Measurements from ENCODE around the gene TRAFD1.
"Not testable (repeated sequence)": the region's sequence is repeated elsewhere in the genome, so short reads cannot be mapped to it uniquely, and the experiment has no call there.

Gene TRAFD1

DNA sequence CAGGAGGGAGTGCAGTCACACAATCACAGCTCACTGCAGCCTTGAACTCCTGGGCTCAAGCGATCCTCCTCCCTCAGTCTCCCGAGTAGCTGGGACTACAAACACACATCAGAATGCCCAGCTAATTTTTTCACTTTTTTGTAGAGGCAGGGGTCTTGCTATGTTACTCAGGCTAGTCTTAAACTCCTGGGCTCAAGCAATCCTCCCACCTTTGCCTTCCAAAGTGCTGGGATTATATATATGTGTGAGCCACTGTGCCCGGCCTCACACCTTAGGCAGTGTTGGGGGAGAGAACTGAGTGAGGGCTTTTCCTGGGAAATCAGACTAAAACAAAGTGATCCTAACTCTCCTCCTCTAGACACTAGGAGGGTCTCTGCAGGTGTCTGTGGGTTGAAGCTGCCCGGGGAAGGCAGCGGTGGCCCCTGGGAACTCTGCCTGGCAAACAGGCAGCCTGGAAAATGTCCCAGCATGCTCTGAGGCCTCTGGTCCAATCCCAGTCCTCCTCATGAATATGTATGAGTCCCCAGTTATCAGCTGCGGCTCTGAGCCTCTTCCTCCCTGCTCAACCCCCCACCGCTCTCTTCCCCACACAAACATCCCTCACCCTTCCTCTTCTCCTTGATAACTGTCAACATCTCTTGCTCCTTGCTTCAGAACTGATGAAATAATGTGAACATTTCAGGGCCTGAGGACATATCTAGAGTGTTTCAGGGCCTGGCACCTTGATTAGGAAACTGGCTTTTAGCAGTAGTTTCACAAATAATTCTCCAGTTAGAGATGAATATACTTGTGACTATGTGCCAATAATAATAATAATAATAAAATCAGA lies 8.9 kb upstream of the TRAFD1 start:
- peak; percentile 75 for DNase-seq

- DNase-seq: peak; percentile 55
These were observed 7.7 kb upstream of the TRAFD1 start for GRCh38 chr12:112117685-112118084.

DNA sequence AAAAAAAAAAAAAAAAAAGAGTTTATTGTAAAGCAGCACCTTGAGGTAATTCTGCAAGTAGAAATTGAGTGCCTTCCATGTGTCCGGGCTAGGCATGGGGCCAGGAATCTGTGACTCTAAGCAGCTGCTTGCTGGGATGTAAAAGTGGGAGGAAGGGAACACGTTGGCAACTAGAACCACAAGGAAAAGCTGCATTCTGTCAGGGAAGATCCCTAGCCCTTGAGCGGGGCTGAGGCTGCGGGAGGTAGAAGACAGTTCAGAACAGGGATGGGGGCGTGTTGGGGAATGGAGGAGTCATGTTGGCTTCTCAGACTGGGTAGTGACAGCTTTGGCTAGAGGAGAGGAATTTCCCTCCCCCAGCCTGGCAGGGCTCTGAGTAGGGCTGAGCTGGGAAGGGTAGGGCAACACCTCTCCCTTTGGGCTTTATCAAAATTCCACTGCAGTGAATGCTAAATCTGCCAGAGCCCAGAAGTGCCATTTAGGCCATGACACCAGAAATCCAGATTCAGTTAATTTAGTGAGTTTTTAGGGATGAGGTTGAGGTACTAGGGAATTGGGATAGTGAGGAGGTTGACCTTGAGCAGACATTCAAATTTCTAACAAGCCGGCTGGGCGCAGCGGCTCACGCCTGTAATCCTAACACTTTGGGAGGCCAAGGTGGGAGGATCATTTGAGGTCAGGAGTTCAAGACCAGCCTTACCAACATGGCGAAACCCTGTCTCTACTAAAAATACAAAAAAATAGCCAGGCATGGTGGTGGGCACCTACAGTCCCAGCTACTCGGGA lies 3.4 kb upstream of the TRAFD1 start:
- peak; percentile 84 for DNase-seq

DNA sequence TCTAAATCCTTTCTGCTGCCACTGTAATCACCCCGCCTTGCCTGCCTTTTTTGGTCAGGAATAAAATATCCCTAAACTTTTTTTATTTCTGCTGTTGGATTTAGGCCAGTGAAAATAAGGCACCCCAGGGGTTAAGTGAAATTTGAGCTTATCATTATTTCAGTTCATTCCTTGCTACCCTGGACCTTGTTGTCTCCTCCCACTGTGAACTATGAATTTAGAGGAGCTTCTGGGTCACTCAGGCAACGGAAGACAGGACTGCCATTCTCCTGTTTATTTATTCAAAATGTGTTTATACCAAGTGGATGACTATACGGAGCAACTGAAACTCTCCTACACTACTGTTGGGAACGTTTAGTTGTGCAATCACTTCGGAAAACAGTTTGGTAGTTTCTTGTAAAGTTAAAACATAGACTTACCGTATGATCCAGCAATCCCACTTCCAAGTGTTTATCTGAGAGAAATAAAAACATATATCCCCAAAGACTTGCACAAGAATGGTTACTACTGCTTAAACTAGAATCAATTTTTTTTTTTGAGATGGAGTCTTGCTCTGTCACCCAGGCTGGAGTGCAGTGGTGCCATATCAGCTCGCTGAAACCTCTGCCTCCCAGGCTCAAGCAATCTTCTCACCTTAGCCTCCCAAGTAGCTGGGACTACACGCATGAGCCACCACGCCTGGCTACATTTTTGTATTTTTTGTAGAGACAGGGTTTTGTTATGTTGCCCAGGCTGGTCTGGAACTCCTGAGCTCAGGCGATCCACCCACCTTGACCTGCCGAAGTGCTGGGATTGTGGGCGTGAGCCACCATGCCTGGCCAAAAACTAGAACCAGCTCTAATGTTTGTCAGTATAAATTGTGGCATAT lies 2.3 kb upstream of the TRAFD1 start:
- DNase-seq: peak; percentile 61

DNA sequence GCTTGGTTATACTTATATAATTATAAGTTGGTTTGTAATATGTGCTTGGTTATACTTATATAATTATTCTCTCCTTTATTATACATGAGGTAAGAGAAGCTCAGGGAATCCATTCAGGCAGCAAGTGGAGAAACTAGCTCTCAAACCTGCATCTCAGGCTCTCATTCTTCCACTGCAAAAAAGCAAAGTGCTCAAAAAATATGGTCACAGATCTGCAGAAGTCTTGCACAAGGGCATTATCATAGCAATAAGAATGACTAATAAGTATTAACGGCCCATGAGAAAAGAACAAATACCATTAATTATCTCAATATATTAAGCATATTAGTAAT lies 476 bp upstream of the TRAFD1 start:
- DNase-seq: no peak

DNA sequence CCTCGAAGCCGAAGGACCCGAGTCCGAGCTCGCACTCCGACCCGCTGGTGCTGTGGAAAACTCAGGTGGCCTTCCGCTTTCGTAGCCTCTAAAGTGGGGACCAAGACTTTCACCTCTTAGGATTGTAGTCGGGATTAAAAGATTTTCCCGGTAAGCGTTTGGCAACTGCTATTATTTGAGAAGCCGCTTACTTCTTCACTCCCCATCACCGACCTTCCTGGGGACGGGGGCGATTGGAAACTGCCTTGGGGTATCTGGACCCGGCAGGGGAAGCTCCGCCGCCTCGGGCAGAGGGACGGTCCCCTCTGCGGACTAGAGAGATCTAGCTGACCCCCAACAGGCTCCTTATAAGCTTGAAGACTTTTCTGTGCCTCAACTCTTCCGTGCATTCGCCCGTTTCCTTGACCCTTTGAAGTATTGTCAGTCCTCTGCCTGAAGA lies 659 bp downstream of the TRAFD1 start:
- DNase-seq: no peak

GRCh38 chr12:112126911-112127310 lies 1.6 kb downstream of the TRAFD1 start:
- DNase-seq: no peak

DNA sequence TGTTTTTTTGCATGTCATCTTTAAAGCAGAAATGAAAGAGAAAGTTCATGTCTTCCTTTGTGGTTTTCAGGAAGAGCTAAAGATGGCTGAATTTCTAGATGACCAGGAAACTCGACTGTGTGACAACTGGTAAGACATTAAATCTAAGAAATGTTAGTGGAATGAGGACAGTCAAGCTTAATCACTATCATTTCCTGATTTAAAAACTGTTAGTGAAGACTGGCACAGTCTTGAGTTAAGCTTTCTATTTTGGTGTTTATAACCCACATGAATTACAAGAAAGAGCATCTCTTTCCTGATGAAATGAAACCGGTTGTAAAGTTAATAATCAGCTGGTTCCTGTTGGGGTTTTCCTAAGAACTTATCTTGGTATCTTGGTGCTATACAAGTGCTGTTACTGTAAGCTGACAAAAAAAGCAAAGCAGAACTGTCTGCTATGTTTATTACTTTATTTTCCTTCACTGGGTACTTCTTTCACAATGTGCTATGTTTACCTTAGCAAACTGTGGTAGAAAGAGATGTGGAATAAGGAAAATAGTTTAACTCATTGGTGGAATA lies 5.2 kb downstream of the TRAFD1 start:
- DNase-seq: no peak

- no peak for DNase-seq
These were observed 6.3 kb downstream of the TRAFD1 start for GRCh38 chr12:112131686-112132085.

GRCh38 chr12:112133418-112133817 lies 8.1 kb downstream of the TRAFD1 start:
- DNase-seq: no peak

GRCh38 chr12:112134731-112135130 lies 9.4 kb downstream of the TRAFD1 start:
- DNase-seq: no peak

DNA sequence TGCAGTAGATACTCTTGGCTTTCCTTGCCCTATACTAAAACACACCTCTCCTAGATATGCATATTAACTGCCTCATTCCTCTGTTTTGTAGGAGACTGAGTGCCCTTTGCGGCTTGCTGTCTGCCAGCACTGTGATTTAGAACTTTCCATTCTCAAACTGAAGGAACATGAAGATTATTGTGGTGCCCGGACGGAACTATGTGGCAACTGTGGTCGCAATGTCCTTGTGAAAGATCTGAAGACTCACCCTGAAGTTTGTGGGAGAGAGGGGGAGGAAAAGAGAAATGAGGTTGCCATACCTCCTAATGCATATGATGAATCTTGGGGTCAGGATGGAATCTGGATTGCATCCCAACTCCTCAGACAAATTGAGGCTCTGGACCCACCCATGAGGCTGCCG lies 15.4 kb downstream of the TRAFD1 start:
- DNase-seq: no peak

GRCh38 chr12:112146123-112146522 lies 20.8 kb downstream of the TRAFD1 start:
- no peak for DNase-seq

- DNase-seq: peak; percentile 84
These were observed 22.7 kb downstream of the TRAFD1 start for GRCh38 chr12:112148031-112148513.

DNA sequence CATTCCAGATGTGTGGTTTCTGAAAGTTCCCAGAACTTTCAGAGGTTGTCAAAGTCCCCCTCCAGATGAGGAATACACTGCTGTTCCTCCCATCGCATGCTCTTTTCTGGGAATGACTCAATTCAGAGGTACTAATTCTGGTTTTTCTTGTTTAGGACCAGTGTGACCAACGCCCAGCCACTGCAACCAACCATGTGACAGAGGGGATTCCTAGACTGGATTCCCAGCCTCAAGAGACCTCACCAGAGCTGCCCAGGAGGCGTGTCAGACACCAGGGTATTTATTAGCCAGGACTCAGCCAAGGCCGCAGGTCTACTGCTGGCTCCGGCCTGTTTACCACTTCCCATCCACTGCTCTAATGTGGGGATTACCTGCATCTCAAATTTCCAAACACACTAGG lies 24.2 kb downstream of the TRAFD1 start:
- no peak for DNase-seq

DNA sequence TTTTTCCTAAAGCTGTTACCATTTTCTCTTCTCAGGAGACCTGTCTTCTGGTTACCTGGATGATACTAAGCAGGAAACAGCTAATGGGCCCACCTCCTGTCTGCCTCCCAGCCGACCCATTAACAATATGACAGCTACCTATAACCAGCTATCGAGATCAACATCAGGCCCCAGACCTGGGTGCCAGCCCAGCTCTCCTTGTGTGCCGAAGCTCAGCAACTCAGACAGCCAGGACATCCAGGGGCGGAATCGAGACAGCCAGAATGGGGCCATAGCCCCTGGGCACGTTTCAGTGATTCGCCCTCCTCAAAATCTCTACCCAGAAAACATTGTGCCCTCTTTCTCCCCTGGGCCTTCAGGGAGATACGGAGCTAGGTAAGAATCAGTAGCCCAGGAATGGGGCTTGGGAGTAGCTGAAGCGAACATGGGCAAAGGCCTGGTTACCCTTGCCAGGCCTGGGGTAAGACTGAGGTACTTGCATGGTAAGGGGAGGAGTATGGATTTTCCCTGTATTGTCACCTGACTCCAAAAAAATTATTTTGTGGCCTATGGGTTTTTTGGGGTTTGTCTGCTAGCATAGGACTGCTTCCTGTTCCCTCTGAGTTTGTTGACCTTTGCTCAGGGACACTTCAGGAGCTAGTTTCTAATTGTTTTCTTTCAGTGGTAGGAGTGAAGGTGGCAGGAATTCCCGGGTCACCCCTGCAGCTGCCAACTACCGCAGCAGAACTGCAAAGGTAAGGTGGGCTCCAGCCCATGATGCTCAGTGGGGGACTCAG lies 26.6 kb downstream of the TRAFD1 start:
- DNase-seq: no peak

DNA sequence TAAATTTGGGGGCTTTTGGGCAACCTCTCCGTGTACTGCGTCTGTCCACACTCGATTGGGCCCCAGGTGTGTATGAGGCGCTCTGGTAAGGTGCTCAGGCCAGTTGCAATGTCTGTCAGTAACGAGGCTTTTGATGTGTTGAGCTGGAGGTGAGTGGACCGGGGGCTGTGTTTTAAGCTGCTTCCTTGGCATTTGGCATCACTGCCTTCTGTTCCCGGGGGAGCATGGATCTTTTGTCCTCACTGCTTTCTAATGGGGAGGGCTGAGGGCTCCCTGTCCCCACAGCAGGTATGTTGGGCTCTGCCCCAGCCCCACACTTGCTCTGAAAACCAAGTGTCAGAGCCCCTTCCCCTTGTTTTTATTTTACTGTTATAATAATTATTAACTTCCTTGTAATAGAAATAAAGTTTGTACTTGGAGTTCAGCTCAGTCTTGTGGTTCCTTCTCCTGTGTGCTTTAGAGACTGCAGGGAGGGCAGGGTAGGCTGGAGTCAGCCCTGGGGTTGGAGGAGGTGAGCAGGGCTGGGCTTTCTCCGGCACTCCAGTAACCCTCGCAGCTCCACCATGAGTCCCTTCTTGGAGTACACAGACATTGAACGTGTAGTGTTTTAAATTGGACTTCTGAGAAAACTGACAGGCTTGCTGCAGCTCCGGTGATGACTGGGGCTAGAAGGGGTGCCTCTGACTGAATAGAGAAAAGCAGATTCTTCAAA lies 28.0 kb downstream of the TRAFD1 start:
- DNase-seq: no peak

DNA sequence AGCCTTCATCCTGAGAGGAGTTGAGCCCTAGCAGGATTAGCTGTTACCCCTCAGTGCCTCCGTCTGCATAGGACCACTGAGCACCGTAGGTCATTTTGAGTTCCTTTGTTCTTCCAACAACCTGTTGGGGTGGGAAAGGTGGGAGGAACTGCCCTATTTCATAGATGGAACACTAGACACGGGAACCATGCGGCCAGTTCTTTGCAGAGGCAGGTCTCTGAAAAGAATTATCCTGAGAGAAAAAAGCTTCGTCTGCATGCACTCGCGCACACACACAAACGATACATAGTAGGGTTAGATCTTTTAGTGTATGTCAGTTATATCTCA lies 28.5 kb downstream of the TRAFD1 start:
- no peak for DNase-seq

DNA sequence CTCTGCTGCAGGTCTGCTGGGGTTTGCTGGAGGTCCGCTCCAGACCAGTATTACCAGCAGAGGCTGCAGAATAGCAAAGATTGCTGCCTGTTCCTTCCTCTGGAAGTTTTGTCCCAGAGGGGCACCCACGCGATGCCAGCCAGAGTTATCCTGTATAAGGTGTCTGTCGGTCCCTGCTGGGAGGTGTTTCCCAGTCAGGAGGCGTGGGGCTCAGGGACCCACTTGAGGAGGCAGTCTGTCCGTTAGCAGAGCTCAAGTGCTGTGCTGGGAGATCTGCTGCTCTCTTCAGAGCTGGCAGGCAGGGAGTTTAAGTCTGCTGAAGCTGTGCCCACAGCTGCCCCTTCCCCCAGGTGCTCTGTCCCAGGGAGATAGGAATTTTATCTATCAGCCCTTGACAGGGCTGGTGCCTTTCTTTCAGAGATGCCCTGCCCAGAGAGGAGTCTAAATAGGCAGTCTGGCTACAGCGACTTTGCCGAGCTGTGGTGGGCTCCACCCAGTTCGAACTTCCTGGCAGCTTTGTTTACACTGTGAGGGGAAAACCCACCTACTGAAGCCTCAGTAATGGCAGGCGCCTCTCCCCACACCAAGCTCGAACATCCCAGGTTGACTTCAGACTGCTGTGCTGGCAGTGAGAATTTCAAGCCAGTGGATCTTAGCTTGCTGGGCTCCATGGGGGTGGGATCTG lies 33.2 kb downstream of the TRAFD1 start:
- DNase-seq: not testable (repeated sequence)

DNA sequence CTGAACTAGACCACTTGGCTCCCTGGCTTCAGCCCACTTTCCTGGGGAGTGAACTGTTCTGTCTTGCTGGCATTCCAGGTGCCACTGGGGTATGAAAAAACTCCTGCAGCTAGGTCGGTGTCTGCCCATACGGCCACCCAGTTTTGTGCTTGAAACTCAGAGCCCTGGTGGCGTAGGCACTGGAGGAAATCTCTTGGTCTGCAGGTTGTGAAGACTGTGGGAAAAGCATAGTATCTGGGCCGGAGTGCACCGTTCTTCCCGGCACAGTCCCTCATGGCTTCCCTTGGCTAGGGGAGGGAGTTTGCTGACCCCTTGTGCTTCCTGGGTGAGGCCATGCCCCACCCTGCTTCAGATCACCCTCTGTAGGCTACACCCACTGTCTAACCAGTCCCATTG lies 33.8 kb downstream of the TRAFD1 start:
- no peak for DNase-seq

DNA sequence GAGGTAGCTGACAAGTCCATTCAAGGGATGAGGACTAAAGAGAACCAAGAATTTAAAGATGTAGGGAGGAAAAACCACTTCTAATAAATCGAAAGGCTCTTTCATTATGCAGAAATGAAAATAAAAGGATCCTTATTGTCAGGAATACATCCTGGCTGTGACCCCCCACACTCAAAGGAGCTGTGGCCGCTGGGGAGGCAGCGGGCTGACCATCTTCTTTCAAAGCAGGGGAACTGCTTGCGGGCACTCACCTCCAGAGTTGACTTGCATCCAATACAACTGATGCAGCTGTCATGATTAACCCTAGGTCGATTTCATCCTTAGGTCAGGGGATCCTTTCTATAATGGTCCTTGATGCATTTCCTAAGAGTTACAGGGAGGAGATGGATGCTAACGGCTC lies 35.3 kb downstream of the TRAFD1 start:
- DNase-seq: no peak

Data from fibroblast of skin of back (primary cell).